CD4-positive, alpha-beta T cell treated with Interleukin-12 subunit alpha and Interleukin-12 subunit beta, for 1 hour (primary cell): ENCODE results near the gene ICAM5.
A peak's percentile ranks its signal among the peaks of the same experiment; 100 is the strongest.
"Not testable (repeated sequence)": the region's sequence is repeated elsewhere in the genome, so short reads cannot be mapped to it uniquely, and the experiment has no call there.

Experiments
- DNase-seq: peaks from one replicate; pipeline ENCODE4 v3.0.0-alpha.2; 2020

ICAM5 gene, protein sequence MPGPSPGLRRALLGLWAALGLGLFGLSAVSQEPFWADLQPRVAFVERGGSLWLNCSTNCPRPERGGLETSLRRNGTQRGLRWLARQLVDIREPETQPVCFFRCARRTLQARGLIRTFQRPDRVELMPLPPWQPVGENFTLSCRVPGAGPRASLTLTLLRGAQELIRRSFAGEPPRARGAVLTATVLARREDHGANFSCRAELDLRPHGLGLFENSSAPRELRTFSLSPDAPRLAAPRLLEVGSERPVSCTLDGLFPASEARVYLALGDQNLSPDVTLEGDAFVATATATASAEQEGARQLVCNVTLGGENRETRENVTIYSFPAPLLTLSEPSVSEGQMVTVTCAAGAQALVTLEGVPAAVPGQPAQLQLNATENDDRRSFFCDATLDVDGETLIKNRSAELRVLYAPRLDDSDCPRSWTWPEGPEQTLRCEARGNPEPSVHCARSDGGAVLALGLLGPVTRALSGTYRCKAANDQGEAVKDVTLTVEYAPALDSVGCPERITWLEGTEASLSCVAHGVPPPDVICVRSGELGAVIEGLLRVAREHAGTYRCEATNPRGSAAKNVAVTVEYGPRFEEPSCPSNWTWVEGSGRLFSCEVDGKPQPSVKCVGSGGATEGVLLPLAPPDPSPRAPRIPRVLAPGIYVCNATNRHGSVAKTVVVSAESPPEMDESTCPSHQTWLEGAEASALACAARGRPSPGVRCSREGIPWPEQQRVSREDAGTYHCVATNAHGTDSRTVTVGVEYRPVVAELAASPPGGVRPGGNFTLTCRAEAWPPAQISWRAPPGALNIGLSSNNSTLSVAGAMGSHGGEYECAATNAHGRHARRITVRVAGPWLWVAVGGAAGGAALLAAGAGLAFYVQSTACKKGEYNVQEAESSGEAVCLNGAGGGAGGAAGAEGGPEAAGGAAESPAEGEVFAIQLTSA

DNA sequence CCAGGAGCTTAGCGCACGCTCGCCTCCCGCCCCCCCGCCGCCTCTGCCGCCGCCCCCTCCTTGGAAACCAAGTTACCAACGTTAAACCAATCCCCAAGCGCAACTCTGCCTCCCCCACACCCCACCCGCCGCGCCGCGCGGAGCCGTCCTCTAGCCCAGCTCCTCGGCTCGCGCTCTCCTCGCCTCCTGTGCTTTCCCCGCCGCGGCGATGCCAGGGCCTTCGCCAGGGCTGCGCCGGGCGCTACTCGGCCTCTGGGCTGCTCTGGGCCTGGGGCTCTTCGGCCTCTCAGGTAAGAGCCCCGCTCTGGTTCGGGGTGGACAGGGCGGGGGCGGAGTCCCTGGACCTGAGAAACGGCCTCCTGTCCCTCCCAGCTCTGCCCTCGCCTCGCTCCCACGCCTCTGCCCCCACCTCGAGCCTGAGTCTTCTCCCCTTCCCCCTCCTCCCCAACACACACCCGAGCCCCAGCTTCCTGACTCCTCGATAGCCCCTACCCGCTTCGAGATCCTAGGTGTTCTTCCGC lies at the start of gene ICAM5:
TSS of gene ICAM5 (plus strand) at position 117 of the 521 bp plus-strand sequence. CDS start at position 209, 92 bp downstream.
- DNase-seq, result peak; percentile 44

DNA sequence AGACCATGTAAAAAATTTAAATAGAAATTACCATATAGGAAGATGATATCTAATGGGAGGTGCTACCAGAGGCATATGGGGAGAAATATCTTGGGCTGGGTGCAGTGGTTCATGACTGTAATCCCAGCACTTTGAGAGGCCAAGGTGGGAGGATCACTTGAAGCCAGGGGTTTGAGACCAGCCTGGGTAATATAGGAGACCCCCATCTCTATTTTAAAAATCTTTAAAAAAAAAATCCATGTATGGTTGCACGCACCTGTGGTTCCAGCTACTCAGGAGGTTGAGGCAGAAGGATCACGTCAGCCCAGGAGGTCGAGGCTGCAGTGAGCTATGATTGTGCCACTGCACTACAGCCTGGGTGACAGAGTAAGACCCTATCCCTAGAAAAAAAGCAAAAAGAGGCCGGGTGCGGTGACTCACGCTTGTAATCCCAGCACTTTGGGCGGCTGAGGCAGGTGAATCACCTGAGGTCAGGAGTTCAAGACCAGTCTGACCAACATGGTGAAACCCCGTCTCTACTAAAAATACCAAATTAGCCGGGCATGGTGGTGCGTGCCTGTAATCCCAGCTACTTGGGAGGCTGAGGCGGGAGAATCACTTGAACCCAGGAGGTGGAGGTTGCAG lies 47.8 kb upstream of the ICAM5 start:
- not testable (repeated sequence) for DNase-seq

DNA sequence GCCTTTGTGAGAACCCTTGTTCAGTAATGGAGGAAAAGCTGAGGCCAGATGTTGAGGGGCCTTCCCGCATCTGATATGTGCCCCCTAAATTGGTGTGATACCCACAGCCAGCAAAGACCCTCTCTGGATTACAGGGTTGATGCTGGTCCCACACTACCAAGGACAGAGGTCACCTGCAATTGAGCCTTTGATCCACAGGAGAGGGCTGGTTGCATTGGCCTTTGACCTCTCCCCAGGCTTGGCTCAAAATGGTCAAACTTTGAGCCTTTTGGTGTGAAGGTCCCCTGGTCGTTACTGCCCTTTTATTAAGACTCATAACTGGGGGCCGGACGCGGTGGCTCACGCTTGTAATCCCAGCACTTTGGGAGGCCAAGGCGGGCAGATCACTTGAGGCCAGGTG lies 46.1 kb upstream of the ICAM5 start:
- no peak for DNase-seq

DNA sequence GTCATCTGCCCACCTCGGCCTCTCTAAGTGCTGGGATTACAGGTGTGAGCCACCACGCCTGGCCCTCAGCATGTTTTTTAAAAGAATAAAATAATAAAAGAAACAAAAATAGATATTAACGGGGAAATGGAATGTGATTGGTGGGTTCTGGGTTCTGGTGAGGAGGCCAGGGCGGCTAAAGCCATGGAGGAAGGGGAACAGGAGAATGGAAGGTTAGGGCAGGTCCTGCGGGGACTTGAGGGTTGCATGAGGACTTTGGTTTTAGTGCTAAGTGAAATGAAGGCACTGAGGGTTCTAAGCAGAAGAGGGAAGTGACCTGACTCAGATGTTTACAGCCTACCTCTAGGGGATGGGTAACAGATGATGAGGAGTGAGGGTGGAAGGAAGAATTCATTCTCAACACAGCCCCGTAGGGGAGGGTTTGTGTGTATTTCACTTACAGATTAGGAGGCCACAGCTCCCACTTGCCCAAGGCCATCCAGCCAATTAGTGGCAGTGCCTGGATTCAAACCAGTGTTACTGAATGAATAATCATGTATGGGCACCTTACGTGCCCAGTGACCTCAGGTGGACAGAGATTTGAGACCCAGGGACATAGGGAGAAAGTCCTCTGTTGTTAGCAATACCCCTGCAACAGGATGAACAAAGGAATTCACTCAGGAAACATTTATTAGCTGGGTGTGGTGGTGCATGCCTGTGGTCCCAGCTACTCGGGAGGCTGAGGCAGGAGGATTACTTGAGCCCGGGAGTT lies 44.4 kb upstream of the ICAM5 start:
- DNase-seq, result no peak

DNA sequence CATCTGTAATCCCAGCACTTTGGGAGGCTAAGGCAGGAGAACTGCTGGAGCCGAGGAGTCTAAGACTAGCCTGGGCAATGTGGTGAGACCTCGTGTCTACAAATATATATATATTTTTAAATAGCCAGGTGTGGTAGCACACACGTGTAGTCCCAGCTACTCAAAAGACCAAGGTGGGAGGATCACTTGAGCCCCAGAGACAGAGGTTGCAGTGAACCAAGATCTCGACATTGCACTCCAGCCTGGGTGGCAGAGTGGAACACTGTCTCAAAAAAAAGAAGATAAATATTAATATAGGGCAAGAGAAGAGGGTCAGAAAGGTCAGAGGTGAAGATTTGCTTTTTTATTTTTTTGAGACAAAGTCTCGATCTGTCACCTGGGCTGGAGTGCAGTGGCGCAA lies 43.2 kb upstream of the ICAM5 start:
- DNase-seq, result no peak

GRCh38 chr19:10251792-10252694 lies 37.7 kb upstream of the ICAM5 start, which contains the start of gene MRPL4:
MRPL4 (plus strand) TSS chr19:10252214; CDS start chr19:10252254, 40 bp downstream.
- DNase-seq, result peak; percentile 97

DNA sequence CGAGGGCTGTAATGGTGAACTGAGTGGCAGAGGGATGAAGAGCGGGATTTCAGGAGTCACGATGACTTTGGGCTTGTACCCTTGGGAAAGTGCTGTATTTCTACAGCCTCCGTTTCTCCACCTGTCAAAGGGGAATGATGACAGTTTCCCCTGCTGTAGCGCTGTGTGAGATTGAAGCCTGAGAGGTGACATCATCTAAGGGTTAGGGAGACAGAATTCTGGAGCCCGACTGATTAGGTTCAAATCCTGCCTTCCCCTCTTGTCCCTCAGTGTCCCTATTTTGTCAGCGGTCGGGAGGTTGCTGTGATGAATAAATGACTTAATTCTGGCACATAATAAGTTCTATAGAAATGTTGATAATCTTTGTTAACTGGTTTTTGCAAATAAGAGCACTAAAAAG lies 37.0 kb upstream of the ICAM5 start:
- DNase-seq, result no peak

DNA sequence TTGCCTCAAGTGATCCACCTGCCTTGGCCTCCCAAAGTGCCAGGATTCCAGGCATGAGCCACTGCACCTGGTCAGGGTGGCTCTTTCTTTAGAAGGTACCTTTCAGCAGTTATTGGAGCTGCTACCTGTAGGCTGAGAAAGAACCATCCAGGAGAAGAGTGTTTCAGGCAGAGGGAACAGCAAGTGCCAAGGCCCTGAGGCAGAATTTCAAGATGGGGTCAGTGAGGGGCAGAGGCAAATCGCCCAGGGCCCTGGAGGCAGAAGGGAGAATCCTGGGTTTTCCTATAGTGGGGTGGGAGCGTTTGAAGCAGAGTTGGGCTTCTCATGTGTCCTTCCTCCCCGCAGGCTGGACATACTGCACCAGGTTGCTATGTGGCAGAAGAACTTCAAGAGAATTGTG lies 35.5 kb upstream of the ICAM5 start:
- DNase-seq, result no peak

DNA sequence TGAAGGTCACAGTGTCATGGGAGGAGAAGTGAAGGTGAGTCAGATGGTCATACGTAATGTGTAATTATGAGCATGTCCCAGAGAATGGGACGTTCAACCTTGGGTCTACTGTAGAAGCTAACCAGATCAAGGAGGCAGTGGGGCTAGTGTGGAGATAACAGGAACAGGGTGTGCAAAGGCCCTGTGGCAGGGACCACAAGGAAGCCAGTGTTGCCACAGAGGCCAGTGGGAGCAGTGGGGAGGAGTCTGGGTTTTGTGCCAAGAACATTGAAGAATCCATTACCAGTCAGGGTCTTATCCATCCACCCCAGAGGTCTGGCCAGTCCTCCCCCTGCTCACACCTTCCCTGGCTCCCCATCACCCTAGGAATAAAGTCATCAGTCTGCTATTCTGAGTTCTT lies 34.4 kb upstream of the ICAM5 start:
- DNase-seq, result no peak

DNA sequence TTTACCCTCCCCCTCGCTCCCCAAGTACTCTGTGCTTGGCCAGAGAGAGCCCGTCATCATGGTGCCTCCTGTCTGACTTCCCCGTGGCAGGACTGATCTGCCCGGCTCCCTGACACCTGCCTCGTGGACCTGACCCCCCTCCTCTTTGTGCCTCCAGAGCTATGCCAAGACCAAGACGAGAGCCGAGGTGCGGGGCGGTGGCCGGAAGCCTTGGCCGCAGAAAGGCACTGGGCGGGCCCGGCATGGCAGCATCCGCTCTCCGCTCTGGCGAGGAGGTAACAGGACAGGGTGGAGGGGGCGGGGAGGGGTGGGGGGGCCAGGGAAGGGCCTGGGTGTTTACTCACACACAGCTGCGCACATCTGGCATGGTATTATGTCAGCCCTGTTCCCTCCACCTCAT lies 33.2 kb upstream of the ICAM5 start:
- no peak for DNase-seq

GRCh38 chr19:10256970-10257615 lies 32.7 kb upstream of the ICAM5 start:
- DNase-seq, result no peak

DNA sequence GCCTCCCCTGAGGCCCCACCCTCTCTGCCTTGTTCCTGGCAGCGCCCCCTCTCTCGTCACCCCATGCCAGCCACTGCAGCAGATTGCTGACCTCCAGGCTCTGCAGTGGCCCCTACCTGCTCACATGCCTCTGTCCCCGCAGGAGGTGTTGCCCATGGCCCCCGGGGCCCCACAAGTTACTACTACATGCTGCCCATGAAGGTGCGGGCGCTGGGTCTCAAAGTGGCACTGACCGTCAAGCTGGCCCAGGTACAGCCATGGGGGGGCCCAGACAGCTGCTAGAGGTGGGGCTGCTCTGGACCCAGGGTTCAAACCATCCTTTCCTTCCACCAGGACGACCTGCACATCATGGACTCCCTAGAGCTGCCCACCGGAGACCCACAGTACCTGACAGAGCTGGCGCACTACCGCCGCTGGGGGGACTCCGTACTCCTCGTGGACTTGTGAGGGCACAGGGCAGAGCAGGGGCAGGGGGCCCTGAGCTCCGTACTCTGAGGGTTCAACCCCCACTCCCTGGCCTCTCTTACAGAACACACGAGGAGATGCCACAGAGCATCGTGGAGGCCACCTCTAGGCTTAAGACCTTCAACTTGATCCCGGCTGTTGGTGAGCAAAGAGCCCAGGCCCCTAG lies 31.6 kb upstream of the ICAM5 start:
- DNase-seq, result no peak

DNA sequence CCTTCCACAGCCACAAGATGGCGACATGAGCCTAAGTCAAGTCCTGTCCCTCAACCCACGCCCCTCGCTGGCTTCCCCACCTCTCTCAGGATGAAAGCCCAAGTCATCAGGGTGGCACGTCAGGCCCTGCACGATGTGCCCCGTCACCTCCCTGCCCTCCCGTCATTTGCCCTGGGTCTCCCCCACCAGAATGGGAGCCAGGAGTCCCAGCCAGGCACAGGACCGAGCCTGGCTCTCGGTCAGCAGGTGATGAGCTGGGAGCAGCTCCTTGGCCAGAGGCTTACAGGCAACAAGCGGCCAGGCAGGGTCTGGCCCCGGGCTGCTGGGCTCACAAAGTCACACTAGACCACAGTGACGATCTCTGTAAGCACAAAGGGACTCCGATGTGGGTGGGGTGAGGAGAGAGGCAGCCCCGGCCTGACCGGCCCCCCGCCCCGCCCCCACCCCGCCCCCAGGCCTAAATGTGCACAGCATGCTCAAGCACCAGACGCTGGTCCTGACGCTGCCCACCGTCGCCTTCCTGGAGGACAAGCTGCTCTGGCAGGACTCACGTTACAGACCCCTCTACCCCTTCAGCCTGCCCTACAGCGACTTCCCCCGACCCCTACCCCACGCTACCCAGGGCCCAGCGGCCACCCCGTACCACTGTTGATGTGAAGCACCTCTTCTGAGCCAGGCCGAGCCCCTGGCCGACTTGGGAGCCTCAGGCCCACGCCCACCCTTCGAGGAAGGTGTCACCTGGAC lies 30.4 kb upstream of the ICAM5 start:
- peak; percentile 91 for DNase-seq

DNA sequence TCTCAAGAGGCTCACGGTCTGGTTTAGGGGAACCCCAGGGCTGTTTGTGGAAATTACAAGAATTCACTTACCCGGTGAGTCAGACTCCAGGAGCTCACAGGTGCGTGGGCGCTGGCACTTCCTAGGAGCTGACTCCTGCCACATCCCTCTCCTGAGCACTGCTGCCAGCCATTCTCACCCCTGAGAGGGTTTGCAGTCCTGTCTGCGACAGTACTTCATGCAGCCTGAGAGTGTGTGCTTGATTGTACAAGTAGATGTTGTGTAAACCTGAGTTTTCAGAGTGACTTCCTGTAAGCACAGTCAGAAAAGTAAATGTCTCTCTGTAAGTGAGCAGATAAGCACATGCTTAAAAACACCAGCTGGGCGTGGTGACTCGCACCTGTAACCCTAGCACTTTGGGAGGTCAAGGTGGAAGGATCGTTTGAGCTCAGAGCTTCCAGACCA lies 29.6 kb upstream of the ICAM5 start:
- no peak for DNase-seq

- DNase-seq, result no peak
Observed at GRCh38 chr19:10262771-10263170, 27.0 kb upstream of the ICAM5 start.

GRCh38 chr19:10266706-10267105 lies 23.0 kb upstream of the ICAM5 start:
- no peak for DNase-seq

DNA sequence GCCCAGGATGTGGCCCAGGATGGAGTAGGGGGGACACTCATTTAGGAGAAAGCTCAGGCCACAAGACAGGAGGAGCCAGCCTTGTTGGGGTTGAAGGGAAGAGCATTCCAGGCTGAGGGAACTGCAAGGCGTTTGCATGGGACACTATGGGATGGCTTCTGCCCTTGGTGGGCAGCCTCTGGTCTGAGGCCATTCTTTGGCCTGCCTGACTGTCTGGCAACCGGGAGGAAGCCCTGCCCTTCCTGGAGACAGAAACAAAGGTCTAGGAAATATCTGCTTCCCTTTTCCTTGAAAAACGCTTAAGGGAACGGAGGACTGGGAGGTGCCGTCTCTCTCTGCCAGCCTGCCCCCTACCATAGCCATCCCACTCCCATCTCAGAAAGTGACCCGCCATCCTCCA lies 21.7 kb upstream of the ICAM5 start:
- no peak for DNase-seq

- DNase-seq, result peak; percentile 90
Observed at GRCh38 chr19:10269333-10270179, 20.2 kb upstream of the ICAM5 start.
